ENCODE results near the gene CDAN1.

DNA sequence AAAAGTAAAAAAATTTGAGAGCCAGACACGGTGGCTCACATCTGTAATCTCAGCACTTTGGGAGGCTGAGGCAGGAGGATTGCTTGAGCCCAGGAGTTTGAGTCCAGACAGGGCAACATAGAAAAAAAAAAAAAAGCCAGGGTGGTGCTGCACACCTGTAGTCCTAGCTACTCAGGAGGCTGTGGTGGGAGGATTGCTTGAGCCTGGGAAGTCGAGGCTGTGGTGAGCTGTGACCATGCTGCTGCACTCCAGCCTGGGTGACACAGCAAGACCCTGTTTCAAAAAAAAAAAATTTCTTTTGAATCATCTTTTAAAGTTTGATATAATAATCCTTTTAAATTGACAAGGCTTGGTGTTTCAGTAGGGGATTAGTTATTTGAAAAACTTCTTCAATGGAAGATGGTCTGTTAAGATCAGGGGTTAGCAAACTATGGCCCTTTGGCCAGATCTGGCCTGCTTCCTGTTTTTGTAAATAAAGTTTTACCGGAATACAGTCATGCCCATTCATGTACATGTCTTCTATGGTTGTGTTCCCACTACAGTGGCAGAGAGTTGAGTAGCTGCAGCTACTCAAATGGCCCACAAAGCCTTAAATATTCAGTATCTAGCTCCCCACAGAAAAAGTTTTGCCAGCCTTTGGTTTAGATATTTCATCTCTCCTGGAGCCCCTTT lies 28.9 kb downstream of the CDAN1 start:
- no peak for TF ChIP-seq EZH2 (IDR thresholded peaks at IDR 0.05; ENCODE audit: insufficient read depth, low read length)
- TF ChIP-seq, protein P1, sequence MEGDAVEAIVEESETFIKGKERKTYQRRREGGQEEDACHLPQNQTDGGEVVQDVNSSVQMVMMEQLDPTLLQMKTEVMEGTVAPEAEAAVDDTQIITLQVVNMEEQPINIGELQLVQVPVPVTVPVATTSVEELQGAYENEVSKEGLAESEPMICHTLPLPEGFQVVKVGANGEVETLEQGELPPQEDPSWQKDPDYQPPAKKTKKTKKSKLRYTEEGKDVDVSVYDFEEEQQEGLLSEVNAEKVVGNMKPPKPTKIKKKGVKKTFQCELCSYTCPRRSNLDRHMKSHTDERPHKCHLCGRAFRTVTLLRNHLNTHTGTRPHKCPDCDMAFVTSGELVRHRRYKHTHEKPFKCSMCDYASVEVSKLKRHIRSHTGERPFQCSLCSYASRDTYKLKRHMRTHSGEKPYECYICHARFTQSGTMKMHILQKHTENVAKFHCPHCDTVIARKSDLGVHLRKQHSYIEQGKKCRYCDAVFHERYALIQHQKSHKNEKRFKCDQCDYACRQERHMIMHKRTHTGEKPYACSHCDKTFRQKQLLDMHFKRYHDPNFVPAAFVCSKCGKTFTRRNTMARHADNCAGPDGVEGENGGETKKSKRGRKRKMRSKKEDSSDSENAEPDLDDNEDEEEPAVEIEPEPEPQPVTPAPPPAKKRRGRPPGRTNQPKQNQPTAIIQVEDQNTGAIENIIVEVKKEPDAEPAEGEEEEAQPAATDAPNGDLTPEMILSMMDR (IDR thresholded peaks at IDR 0.05; ENCODE audit: insufficient read depth, low read depth, low read length) = no peak
